NCI-H2171 (cell line): ENCODE results near the gene SLC38A4.
"Not testable (repeated sequence)": the region's sequence is repeated elsewhere in the genome, so short reads cannot be mapped to it uniquely, and the experiment has no call there.

ENCODE experiments used
- DNase-seq: peaks from one replicate; lab custom pipeline; 2025; lab: John Stamatoyannopoulos, UW

Gene SLC38A4

GRCh38 chr12:46775796-46776195, 50.0 kb downstream of the SLC38A4 start:
- DNase-seq = no peak

GRCh38 chr12:46774322-46774633, 51.5 kb downstream of the SLC38A4 start:
- DNase-seq = no peak

GRCh38 chr12:46773586-46774321, 52.0 kb downstream of the SLC38A4 start:
- DNase-seq = no peak

GRCh38 chr12:46771268-46771827, 54.4 kb downstream of the SLC38A4 start:
- no peak for DNase-seq

- no peak for DNase-seq
Measured at GRCh38 chr12:46770501-46771183, 55.2 kb downstream of the SLC38A4 start.

- no peak for DNase-seq
Measured at GRCh38 chr12:46764005-46764404, 61.8 kb downstream of the SLC38A4 start.

- no peak for DNase-seq
Measured at GRCh38 chr12:46763230-46763629, 62.6 kb downstream of the SLC38A4 start.

- no peak for DNase-seq
Measured at GRCh38 chr12:46754550-46754949, 71.2 kb downstream of the SLC38A4 start.

- DNase-seq = no peak
Measured at GRCh38 chr12:46752396-46752795, 73.4 kb downstream of the SLC38A4 start.

GRCh38 chr12:46751173-46751572, 74.6 kb downstream of the SLC38A4 start:
- no peak for DNase-seq

GRCh38 chr12:46749322-46749721, 76.5 kb downstream of the SLC38A4 start:
- DNase-seq = no peak

GRCh38 chr12:46744283-46744682, 81.5 kb downstream of the SLC38A4 start:
- DNase-seq = no peak

- no peak for DNase-seq
Measured at GRCh38 chr12:46743456-46743855, 82.3 kb downstream of the SLC38A4 start.

- DNase-seq = not testable (repeated sequence)
Measured at GRCh38 chr12:46742271-46742670, 83.5 kb downstream of the SLC38A4 start.

GRCh38 chr12:46725332-46725731, 100.5 kb downstream of the SLC38A4 start:
- no peak for DNase-seq

- no peak for DNase-seq
Measured at GRCh38 chr12:46723629-46724419, 102.0 kb downstream of the SLC38A4 start.

- DNase-seq = no peak
Measured at GRCh38 chr12:46722394-46723185, 103.2 kb downstream of the SLC38A4 start.

GRCh38 chr12:46718495-46718894, 107.3 kb downstream of the SLC38A4 start:
- DNase-seq = no peak

- no peak for DNase-seq
Measured at GRCh38 chr12:46717868-46718267, 107.9 kb downstream of the SLC38A4 start.

GRCh38 chr12:46717159-46717558, 108.6 kb downstream of the SLC38A4 start:
- DNase-seq = no peak
